HG02970 (cell line): ENCODE results near the gene EEIG1.
A peak's percentile ranks its signal among the peaks of the same experiment; 100 is the strongest.
"Not testable (repeated sequence)": the region's sequence is repeated elsewhere in the genome, so short reads cannot be mapped to it uniquely, and the experiment has no call there.

Experiments
- ATAC-seq: cut with Tn5 transposase; IDR thresholded peaks from one replicate; pipeline ENCODE4 v1.9.1; 2021; ENCODE audit warnings: mild to moderate bottlenecking, moderate library complexity, moderate number of reproducible peaks; ENCODE audit not compliant: unreplicated experiment, low FRiP score

EEIG1 gene

GRCh38 chr9:127980706-127981558, at the start of gene EEIG1:
Gene EEIG1, minus strand, starts transcription at chr9:127980989. Its CDS starts 852 bp downstream, at chr9:127980137.
- peak; percentile 71 for ATAC-seq

GRCh38 chr9:128027705-128028104, 46.9 kb upstream of the EEIG1 start:
- ATAC-seq: no peak

GRCh38 chr9:128026773-128027541, 46.2 kb upstream of the EEIG1 start:
- no peak for ATAC-seq

GRCh38 chr9:128026255-128026772, 45.5 kb upstream of the EEIG1 start:
- no peak for ATAC-seq

- ATAC-seq: no peak
These were observed 44.9 kb upstream of the EEIG1 start for GRCh38 chr9:128025736-128026135.

- ATAC-seq: no peak
These were observed 44.0 kb upstream of the EEIG1 start for GRCh38 chr9:128024761-128025308.

- not testable (repeated sequence) for ATAC-seq
These were observed 42.9 kb upstream of the EEIG1 start for GRCh38 chr9:128023671-128024070.

- ATAC-seq: no peak
These were observed 42.1 kb upstream of the EEIG1 start for GRCh38 chr9:128022886-128023285.

- ATAC-seq: no peak
These were observed 40.3 kb upstream of the EEIG1 start for GRCh38 chr9:128021098-128021497.

- ATAC-seq: no peak
These were observed 39.9 kb upstream of the EEIG1 start for GRCh38 chr9:128020692-128021091.

GRCh38 chr9:128015696-128016095, 34.9 kb upstream of the EEIG1 start:
- ATAC-seq: no peak

GRCh38 chr9:128011071-128011817, 30.5 kb upstream of the EEIG1 start:
- ATAC-seq: no peak

- ATAC-seq: no peak
These were observed 28.9 kb upstream of the EEIG1 start for GRCh38 chr9:128009639-128010038.

GRCh38 chr9:128008171-128008570, 27.4 kb upstream of the EEIG1 start:
- no peak for ATAC-seq

GRCh38 chr9:128007566-128008138, 26.9 kb upstream of the EEIG1 start:
- no peak for ATAC-seq

- ATAC-seq: no peak
These were observed 25.7 kb upstream of the EEIG1 start for GRCh38 chr9:128006332-128006996.

GRCh38 chr9:128005923-128006322, 25.1 kb upstream of the EEIG1 start:
- no peak for ATAC-seq

GRCh38 chr9:128003966-128004604, 23.3 kb upstream of the EEIG1 start:
- no peak for ATAC-seq

GRCh38 chr9:128002959-128003358, 22.2 kb upstream of the EEIG1 start:
- no peak for ATAC-seq
